CD1c-positive myeloid dendritic cell (primary cell): ENCODE data around the gene NCAPD2.

Experiments used
- DNase-seq: peaks from one replicate; pipeline ENCODE4 v3.0.0-alpha.2; 2016; ENCODE audit errors: extremely low spot score

The NCAPD2 gene

DNA sequence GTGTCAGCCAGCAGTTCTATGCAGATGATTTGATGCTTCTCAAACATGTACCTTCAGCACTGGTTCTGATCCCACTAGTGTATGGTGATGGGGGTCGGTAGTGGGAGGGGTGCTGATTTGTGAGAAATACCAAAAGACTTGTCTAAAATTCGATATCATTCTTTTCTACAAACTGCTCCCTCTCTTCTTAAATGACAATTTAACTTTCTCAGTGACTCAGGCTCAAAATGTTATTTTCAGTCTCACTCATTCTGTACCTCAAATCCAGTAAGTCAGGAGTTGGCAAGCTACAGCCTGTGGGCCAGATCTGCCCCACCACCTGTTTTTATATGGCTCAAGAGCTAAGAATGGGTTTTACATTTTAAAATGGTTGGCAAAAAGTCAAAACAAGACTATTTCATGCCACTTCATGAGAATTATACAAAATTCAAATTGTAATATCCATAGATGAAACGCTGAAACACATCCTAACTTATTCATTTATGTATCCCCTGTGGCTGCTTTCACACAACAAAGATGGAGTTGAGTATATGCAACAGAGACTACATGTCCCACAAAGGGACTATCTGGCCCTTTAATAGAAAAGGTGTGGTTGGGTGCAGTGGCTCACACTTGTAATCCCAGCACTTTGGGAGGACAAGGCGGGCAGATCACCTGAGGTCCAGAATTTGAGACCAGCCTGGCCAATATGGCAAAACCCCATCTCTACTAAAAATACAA, 80.8 kb downstream of the NCAPD2 start:
- DNase-seq, result no peak

DNA sequence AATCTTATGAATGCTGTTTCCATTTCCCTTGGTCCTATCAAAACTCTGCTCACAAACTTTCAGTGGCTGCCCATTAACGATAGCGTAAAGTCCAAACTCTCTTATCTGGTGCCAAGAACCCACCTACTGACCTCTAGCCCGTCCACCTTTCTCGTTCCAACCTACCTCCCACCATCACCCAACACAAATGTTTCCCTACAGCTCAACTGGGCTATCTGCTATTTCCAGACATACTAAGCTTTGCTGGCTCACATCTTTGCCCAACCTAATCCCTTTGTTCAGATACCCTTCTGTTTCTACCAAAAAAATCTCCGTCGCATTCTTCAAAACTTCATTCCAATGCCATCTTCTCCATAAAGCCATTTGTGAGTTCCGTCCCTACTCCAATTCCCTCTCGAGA, 81.7 kb downstream of the NCAPD2 start:
- no peak for DNase-seq
